Measurements from ENCODE around the gene GNG14.

DNA sequence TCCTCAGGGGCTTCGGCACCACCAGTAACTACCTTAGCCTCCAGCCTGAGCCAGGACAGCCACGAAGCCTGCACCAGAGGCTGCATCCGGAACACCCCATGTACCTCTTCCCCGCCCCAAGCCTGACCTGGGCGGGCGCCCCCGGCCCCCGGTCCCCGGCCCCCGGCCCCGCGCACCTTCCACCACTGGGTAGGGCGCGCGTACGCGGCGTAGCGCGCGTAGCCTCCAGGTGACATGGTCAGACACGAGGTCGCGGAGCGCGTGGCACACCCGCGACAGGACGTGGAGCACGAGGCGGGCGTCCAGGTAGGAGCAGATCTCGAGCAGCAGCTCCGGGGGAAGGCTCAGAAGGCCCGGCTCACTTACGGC is 8.2 kb downstream of the GNG14 start:
- TF ChIP-seq POLR2AphosphoS5 (IDR thresholded peaks at IDR 0.05; ENCODE audit: low read depth) (no peak), CREB1 (CRISPR knock-in tag; IDR thresholded peaks at IDR 0.05; ENCODE audit: low read depth) (no peak)

All from GM23338 (cell line).